Mesothelial cell of epicardium (in vitro differentiated cells): ENCODE measurements around the gene PCNX2. TPM values are rescaled to one million over a fixed set of nuclear protein-coding genes. Genes with fewer than 3 reads are reported as not detected.

Experiments used
- DNase-seq, 2 experiments: peaks; one replicate each; pipeline ENCODE4 v3.0.0; 2021; ENCODE audit warnings: low spot score in 2 of 2; ENCODE audit not compliant: unreplicated experiment in 2 of 2
- H3K27ac Mint-ChIP-seq: 2 replicates; pipeline ENCODE4 v1.8.0; 2021; ENCODE audit warnings: mixed read lengths
- H3K27me3 Mint-ChIP-seq: 2 replicates; pipeline ENCODE4 v1.8.0; 2021; ENCODE audit warnings: low read depth, mixed read lengths
- H3K36me3 Mint-ChIP-seq: 2 replicates; pipeline ENCODE4 v1.8.0; 2021; ENCODE audit warnings: mixed read lengths
- H3K4me1 Mint-ChIP-seq: 2 replicates; pipeline ENCODE4 v1.8.0; 2021; ENCODE audit warnings: mixed read lengths
- H3K4me3 Mint-ChIP-seq: 2 replicates; pipeline ENCODE4 v1.8.0; 2021; ENCODE audit warnings: mild to moderate bottlenecking, moderate library complexity, mixed read lengths
- H3K9me3 Mint-ChIP-seq: 2 replicates; pipeline ENCODE4 v1.8.0; 2021; ENCODE audit warnings: mixed read lengths
- CTCF ChIP-seq: fragments of 200-600 bp; sonication (generic); IDR thresholded peaks from one replicate; pipeline ENCODE4 v1.5.0; 2021; ENCODE audit warnings: antibody characterized with exemption; ENCODE audit not compliant: unreplicated experiment
- total RNA-seq: library from RNA; stranded (reverse); gene quantifications from 3 replicates; pipeline ENCODE4 v1.2.1, GENCODE V29; 2021

PCNX2 gene
- total RNA-seq, 1 donor from 2014 or later = 28.4 TPM

GRCh38 chr1:233242827-233243483 is 52.6 kb downstream of the PCNX2 start:
- H3K4me3 Mint-ChIP-seq = no peak overlapping the region

GRCh38 chr1:233241759-233242158 is 53.8 kb downstream of the PCNX2 start:
- H3K27me3 Mint-ChIP-seq = no peaks in the 10 kb centered on the region
- peaks cover 35% of the 10 kb centered on the region for H3K4me1 Mint-ChIP-seq
- DNase-seq = no peak
- peaks cover 6% of the 10 kb centered on the region for H3K36me3 Mint-ChIP-seq
- no peak for TF ChIP-seq CTCF
- H3K9me3 Mint-ChIP-seq = no peaks in the 10 kb centered on the region
- H3K27ac Mint-ChIP-seq = no peak overlapping the region
- H3K4me3 Mint-ChIP-seq = no peak overlapping the region

More at GRCh38 chr1:233242827-233243483, 52.6 kb downstream of the PCNX2 start:
- Mint-ChIP-seq H3K4me1 (peaks cover 35% of the 10 kb centered on the region), H3K27ac (peak overlapping the region; percentile 35), H3K36me3 (peaks cover 6% of the 10 kb centered on the region), H3K9me3 (no peaks in the 10 kb centered on the region), H3K27me3 (no peaks in the 10 kb centered on the region)
- DNase-seq = no peak
- no peak for TF ChIP-seq CTCF

- Mint-ChIP-seq H3K9me3 (no peaks in the 10 kb centered on the region), H3K4me1 (peaks cover 37% of the 10 kb centered on the region), H3K4me3 (no peak overlapping the region), H3K36me3 (peaks cover 7% of the 10 kb centered on the region), H3K27ac (peak overlapping the region; percentile 15), H3K27me3 (no peaks in the 10 kb centered on the region)
- peak; percentile 26 to 65 for DNase-seq
- peak; percentile 51 for TF ChIP-seq CTCF
Measured at GRCh38 chr1:233240829-233241682, 54.5 kb downstream of the PCNX2 start.

- no peak for DNase-seq
- peaks cover 8% of the 10 kb centered on the region for H3K36me3 Mint-ChIP-seq
- peaks cover 38% of the 10 kb centered on the region for H3K4me1 Mint-ChIP-seq
- H3K27ac Mint-ChIP-seq = peak overlapping the region; percentile 13
- TF ChIP-seq CTCF = no peak
- H3K9me3 Mint-ChIP-seq = no peaks in the 10 kb centered on the region
- H3K4me3 Mint-ChIP-seq = no peak overlapping the region
- no peaks in the 10 kb centered on the region for H3K27me3 Mint-ChIP-seq
Measured at GRCh38 chr1:233240371-233240770, 55.2 kb downstream of the PCNX2 start.

GRCh38 chr1:233238884-233239431 is 56.6 kb downstream of the PCNX2 start:
- H3K27ac Mint-ChIP-seq = no peak overlapping the region
- no peak for DNase-seq
- H3K27me3 Mint-ChIP-seq = no peaks in the 10 kb centered on the region
- no peak for TF ChIP-seq CTCF
- no peaks in the 10 kb centered on the region for H3K9me3 Mint-ChIP-seq
- no peak overlapping the region for H3K4me3 Mint-ChIP-seq
- H3K4me1 Mint-ChIP-seq = peaks cover 34% of the 10 kb centered on the region
- peaks cover 8% of the 10 kb centered on the region for H3K36me3 Mint-ChIP-seq
